Motor neuron (in vitro differentiated cells): Measurements from ENCODE around the gene NUP37. TPM values are rescaled to one million over a fixed set of nuclear protein-coding genes. Genes with fewer than 3 reads are reported as not detected.
A peak's percentile ranks its signal among the peaks of the same experiment; 100 is the strongest.

Experiments
- ATAC-seq, 8 experiments: fragments of 200-7000 bp; cut with Tn5 transposase; replicated peaks in 6 of 8; 2 replicates each; pipeline ENCODE4 v1.8.0; 2021; ENCODE audit warnings: mild to moderate bottlenecking in 8 of 8, moderate library complexity in 8 of 8
- H3K27ac ChIP-seq, 2 donors: fragments of 250-450 bp; sonication (Bioruptor Pico); 2 replicates each; pipeline ENCODE4 v1.9.0; 2021; ENCODE audit warnings: antibody characterized with exemption in 2 of 2, mild to moderate bottlenecking in 2 of 2, moderate library complexity in 1 of 2
- H3K4me1 ChIP-seq, 2 donors: fragments of 250-450 bp; sonication (Bioruptor Pico); replicated peaks in 1 of 2; 2 replicates each; pipeline ENCODE4 v1.6.1; 2021; ENCODE audit warnings: antibody characterized with exemption in 2 of 2, mild to moderate bottlenecking in 2 of 2, moderate library complexity in 1 of 2
- H3K4me3 ChIP-seq, 5 donors: fragments of 250-450 bp; sonication (Bioruptor Pico); 2 replicates each; pipeline ENCODE4 v1.9.0; 2021; ENCODE audit warnings: antibody characterized with exemption in 5 of 5, mild to moderate bottlenecking in 5 of 5, moderate library complexity in 4 of 5
- WGBS, 10 experiments: fragments of 450-650 bp; shearing (Covaris generic); methylation state at CpG; one replicate each; pipeline ENCODE4 v1.0.0; 2022; 5-methylcytosine and 5-hydroxymethylcytosine counted together
- in situ Hi-C, 9 experiments: fragments of 400-800 bp; cut with MboI; loops; one replicate each; pipeline ENCODE4 v1.15.0; 2021; ENCODE audit warnings: low sequenced_read_pairs in 9 of 9, low pct_unique_long_range_greater_than_20kb in 2 of 9; ENCODE audit not compliant: unreplicated experiment in 9 of 9
- total RNA-seq, 8 experiments: library from RNA; unstranded; fragments of 300-600 nt; gene quantifications; 2 replicates each; pipeline versions ENCODE4 v1.2.3 to v1.2.4, GENCODE V29; 2022

The NUP37 gene
- total RNA-seq, 8 experiments from 2014 or later: 13.8 to 37.7 (median 24.4) TPM

DNA sequence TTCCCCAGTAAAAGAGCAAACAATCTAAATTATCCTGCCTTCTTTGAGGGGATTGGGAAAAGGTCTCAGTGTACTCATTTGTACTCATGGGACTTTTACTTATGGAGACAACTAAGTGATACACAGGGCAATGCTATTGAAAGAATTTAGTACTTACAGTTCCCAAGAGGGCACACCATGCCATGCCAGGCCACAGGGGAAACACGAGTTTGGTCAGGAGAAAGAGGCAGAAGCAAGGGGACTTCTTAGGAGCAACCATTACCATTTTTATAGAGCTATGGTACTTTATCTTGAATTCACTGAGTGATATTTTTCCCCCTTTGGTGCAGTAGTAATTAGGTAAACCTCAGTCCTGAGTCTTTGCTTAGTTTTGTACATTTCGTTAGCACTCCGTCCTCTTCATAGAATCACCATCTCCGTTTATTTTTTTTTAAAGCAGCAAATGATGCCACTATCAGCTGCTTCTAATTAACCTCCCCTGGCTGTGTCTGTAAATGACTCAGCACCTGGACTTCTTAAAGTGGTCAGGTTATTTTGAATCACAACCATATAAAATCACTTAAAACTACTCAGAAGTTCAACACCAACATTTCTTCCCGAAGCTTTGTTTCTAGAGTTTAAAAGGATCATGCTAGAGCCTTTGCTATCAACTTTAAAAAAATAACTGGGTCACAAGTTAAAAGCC, 52.2 kb downstream of the NUP37 start:
- peak in 2 of 8 experiments; percentile 33 to 54 for ATAC-seq
- H3K4me1 ChIP-seq: no peaks in the 10 kb centered on the region
- H3K27ac ChIP-seq: no peak overlapping the region
- WGBS, 10 experiments: 10 to 100% (median 76%) methylated on average over 1 to 5 of the region's 5 CpGs; no CpG with 5 or more reads in 1 of the 10 experiments
- no peak overlapping the region for H3K4me3 ChIP-seq
- in situ Hi-C loops: loop anchor here in 1 of 9 experiments (25.0 kb wide), 1 partner anchor 105 kb away; no protein-coding TSS in a partner anchor

GRCh38 chr12:102064476-102064875, 55.4 kb downstream of the NUP37 start:
- Histone ChIP-seq H3K4me3 (no peak overlapping the region), H3K27ac (no peak overlapping the region), H3K4me1 (peaks cover 0 to 3% of the 10 kb centered on the region in 2 donors)
- in situ Hi-C loops: loop anchor here in 1 of 9 experiments (25.0 kb wide), 1 partner anchor 102 kb away; no protein-coding TSS in a partner anchor
- ATAC-seq: no peak
- 25 to 100% (median 83%) methylated on average over 1 of the region's 1 CpG; no CpG with 5 or more reads in 1 of the 10 experiments for WGBS, 10 experiments

DNA sequence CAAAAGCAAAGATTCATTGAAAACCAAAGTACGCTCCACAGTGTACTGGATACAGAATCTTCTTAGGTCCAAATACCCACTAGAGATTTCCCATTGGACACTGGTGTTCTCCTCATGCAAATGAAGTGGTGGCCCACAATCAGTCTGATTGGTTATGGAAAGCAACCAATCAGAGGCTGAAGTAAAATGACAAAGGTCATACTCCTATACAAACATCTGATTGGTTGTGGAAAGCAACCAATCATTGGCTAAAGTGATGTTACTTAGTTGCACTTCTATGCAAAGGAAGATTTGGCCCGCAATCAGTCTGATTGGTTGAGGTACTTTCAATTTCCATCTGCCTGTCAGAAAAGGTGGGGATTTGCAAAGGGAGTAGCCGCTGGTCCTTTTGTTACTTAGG, 56.8 kb downstream of the NUP37 start:
- WGBS, 10 experiments: 62 to 100% (median 98%) methylated on average over 1 to 3 of the region's 3 CpGs; no CpG with 5 or more reads in 4 of the 10 experiments
- in situ Hi-C loops: loop anchor here in 1 of 9 experiments (25.0 kb wide), 1 partner anchor 101 kb away; no protein-coding TSS in a partner anchor
- Histone ChIP-seq H3K4me3 (no peak overlapping the region), H3K27ac (no peak overlapping the region), H3K4me1 (peaks cover 0 to 3% of the 10 kb centered on the region in 2 donors)
- no peak for ATAC-seq

GRCh38 chr12:102062419-102062806, 57.5 kb downstream of the NUP37 start:
- WGBS, 10 experiments: 0 to 84% (median 44%) methylated on average over 1 to 9 of the region's 11 CpGs; no CpG with 5 or more reads in 1 of the 10 experiments

DNA sequence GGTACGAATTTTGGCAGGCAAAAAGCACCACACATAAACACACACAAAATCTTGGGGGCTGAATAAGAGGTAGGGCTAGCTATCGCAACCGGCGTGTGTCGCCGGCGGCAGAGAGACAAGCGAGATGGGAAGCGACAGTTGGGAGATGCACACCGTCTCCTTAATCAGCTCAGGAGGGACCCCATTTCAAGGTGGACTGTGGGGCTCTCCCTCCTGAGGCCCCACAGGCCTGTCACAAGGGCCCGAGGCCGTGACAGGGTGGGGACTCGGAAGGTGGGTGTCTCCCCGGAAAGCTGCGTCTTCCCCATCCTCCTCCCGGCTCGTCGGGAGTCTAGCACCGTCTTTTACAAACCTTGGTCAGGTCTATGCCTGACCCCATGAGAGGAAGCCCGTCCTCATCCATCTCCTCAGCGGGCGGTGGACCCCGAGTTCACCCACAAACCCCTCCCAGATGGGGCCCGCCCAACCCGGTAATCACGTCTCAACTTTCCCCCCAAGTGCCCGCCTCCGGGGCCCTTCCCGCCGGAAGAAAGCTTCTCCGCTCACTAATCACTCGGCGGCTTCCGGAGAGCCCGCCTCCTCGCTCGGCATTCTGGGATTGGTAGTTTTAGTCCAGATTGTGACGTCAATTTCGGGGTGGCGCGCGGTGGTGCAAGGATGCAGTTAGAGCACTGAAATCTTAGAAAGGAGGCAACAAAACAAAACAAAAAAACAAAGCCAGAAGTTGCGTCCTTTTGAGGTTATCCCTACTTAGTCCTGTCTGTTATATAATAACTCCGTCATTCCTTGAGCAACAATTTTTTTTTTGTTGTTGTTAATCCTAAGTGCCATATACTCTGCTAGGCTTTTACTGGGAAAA, 58.1 kb downstream of the NUP37 start, which contains the start of gene WASHC3:
WASHC3 (minus strand) TSS at position 432 of the 859 bp plus-strand sequence; CDS start at position 403, 29 bp downstream.
- peak within 1 kb of the TSS; percentile 3 to 61 for H3K27ac ChIP-seq
- peak; percentile 96 to 99 (median 98) for ATAC-seq
- 0 to 36% (median 6%) methylated on average over 2 to 16 of the region's 44 CpGs; no CpG with 5 or more reads in 1 of the 10 experiments for WGBS, 10 experiments
- peak within 1 kb of the TSS; percentile 46 to 86 (median 58) for H3K4me3 ChIP-seq
- H3K4me1 ChIP-seq: peaks cover 0 to 3% of the 10 kb centered on the region in 2 donors
- in situ Hi-C loops: loop anchor here in 1 of 9 experiments (25.0 kb wide), 1 partner anchor 99 kb away; no protein-coding TSS in a partner anchor

More at GRCh38 chr12:102062419-102062806, 57.5 kb downstream of the NUP37 start:
- no peak overlapping the region for H3K27ac ChIP-seq
- peak overlapping the region; percentile 46 to 86 (median 58) for H3K4me3 ChIP-seq
- in situ Hi-C loops: loop anchor here in 1 of 9 experiments (25.0 kb wide), 1 partner anchor 100 kb away; no protein-coding TSS in a partner anchor
- peak in 1 of 8 experiments; percentile 6 for ATAC-seq
- H3K4me1 ChIP-seq: peaks cover 0 to 3% of the 10 kb centered on the region in 2 donors

DNA sequence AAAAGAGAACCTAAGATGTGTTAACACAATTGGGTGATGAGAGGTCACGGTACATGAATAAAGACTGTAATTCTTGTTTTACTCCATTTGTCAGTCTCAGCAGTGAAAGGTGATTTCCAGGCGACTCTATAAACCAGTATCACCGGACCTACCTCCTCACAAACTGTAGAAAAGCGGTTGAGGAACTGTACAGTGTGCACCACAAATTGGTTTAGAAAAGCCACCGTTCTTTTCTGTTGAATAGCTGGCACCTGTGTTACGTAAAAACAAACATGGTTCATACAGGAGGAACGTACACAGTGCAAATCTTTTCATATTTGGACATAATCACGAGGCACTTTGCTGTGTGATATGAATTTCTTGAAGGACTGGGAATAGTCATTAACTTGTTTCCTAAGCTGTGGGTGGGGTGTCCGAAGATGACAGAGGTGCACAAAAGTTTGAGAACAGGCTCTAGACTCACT, 58.8 kb downstream of the NUP37 start:
- H3K4me3 ChIP-seq: peak overlapping the region; percentile 46 to 86 (median 58)
- peak overlapping the region in 1 of 2 donors; percentile 61 for H3K27ac ChIP-seq
- ATAC-seq: peak in 1 of 8 experiments; percentile 9
- 34 to 61% (median 51%) methylated on average over 2 to 9 of the region's 9 CpGs for WGBS, 10 experiments
- H3K4me1 ChIP-seq: peaks cover 0 to 3% of the 10 kb centered on the region in 2 donors
- in situ Hi-C loops: loop anchor here in 1 of 9 experiments (25.0 kb wide), 1 partner anchor 99 kb away; no protein-coding TSS in a partner anchor

DNA sequence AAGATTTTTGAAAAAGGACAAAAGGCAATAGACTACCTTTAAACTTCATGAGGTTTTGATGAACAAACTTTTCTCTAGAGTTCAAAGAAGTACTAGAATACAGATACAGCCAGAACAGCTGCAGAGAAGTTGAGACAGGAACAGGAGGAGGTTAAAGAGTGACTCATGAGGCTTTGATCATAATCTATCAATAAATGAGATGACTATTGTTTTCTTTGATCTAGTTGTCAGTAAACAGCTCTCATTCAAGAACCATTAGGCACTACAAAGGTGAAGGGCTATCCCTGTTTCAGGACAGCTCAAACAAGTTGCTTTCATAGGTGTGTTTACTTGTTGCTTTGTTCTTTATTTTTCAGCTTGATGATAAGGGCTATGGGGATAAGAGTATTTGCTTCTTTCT, 60.6 kb downstream of the NUP37 start:
- H3K4me1 ChIP-seq: peaks cover 0 to 3% of the 10 kb centered on the region in 2 donors
- H3K27ac ChIP-seq: no peak overlapping the region
- no peak overlapping the region for H3K4me3 ChIP-seq
- ATAC-seq: no peak
- in situ Hi-C loops: loop anchor here in 1 of 9 experiments (25.0 kb wide), 1 partner anchor 97 kb away; no protein-coding TSS in a partner anchor

- ATAC-seq: no peak
- 60 to 96% (median 83%) methylated on average over 1 to 4 of the region's 4 CpGs for WGBS, 10 experiments
- in situ Hi-C loops: loop anchor here in 1 of 9 experiments (25.0 kb wide), 1 partner anchor 92 kb away; no protein-coding TSS in a partner anchor
- no peak overlapping the region for H3K4me3 ChIP-seq
- H3K4me1 ChIP-seq: no peaks in the 10 kb centered on the region
- H3K27ac ChIP-seq: no peak overlapping the region
Observed at GRCh38 chr12:102054345-102054744, 65.6 kb downstream of the NUP37 start.

DNA sequence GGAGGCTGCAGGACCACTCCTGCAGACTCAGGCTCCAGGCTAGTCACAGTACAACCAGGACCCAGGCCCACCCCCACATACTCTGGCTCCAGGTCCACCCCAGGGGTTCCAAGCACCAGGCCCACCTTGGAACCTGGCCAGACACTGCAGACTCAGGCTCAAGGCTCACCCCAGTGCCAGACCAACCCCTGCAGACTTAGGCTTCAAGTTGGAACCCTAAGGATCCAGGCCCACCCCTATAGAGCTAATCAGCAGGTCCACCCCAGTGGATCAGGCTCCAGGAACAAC, 66.9 kb downstream of the NUP37 start:
- no peaks in the 10 kb centered on the region for H3K4me1 ChIP-seq

DNA sequence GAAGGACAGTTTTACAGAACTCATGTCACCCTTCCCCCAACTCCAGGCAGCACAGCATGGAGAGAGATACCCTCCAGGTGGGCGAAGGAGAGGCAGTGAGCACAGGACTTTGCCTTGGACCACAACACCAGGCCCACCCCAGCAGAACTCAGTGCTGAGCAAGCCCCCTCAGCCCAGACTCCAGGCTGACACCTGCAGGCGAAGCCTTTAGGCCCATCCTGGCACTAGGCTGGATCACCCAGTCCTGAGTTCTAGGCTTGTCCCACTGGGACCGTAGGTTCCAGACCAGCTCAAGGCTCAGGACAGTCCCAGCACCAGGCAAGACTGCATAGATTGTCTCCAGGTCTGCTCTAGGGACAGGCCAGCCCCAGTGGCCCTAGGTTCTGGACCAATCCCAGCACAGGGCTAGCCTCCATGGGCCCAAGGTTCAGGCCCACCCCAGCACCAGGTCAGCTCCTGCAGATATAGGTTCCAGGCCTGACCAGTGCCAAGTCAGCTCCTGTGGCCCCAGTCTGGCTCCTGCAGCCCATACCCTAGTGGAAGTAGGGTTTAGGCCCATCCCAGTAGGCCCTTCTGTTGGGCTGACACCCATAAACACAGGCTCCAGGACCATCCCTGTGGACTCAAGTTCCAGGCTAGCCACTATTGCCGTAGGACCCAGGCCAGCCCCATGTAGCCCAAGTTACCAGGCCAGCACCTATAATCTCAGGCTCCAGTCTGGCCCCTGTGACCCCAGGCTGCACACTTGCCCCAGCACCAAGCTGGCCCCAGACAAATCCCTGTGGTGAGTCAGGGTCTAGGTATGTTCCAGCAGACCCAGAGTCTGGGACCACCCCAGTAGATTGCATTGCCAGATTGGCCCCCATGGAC, 67.5 kb downstream of the NUP37 start:
- no peaks in the 10 kb centered on the region for H3K4me1 ChIP-seq
- no peak overlapping the region for H3K27ac ChIP-seq
- H3K4me3 ChIP-seq: no peak overlapping the region
- in situ Hi-C loops: loop anchor here in 1 of 9 experiments (25.0 kb wide), 1 partner anchor 90 kb away; no protein-coding TSS in a partner anchor
- 100% methylated on average over 1 to 3 of the region's 4 CpGs; no CpG with 5 or more reads in 8 of the 10 experiments for WGBS, 10 experiments
- ATAC-seq: no peak

More for the DNA sequence above, 66.9 kb downstream of the NUP37 start:
- in situ Hi-C loops: loop anchor here in 1 of 9 experiments (25.0 kb wide), 1 partner anchor 91 kb away; no protein-coding TSS in a partner anchor
- Histone ChIP-seq H3K27ac (no peak overlapping the region), H3K4me3 (no peak overlapping the region)
- ATAC-seq: no peak

- H3K27ac ChIP-seq: no peak overlapping the region
- H3K4me1 ChIP-seq: no peaks in the 10 kb centered on the region
- no peak for ATAC-seq
- in situ Hi-C loops: loop anchor here in 1 of 9 experiments (25.0 kb wide), 1 partner anchor 89 kb away; no protein-coding TSS in a partner anchor
- no peak overlapping the region for H3K4me3 ChIP-seq
- WGBS, 10 experiments: 100% methylated on average over 1 of the region's 1 CpG; no CpG with 5 or more reads in 4 of the 10 experiments
Observed at GRCh38 chr12:102051431-102051965, 68.4 kb downstream of the NUP37 start.
